Jurkat, Clone E6-1 (cell line): ENCODE measurements around the gene MARK2.
A peak's percentile ranks its signal among the peaks of the same experiment; 100 is the strongest.

Source experiments
- DNase-seq: peaks from one replicate; pipeline ENCODE4 v3.0.0-alpha.2; 2011; ENCODE audit warnings: low read depth, low spot score
- H3K4me3 ChIP-seq: 2 replicates; pipeline ENCODE4 v1.5.1; 2011; ENCODE audit warnings: mild to moderate bottlenecking, low read length, control low read depth, moderate library complexity

Gene MARK2

DNA sequence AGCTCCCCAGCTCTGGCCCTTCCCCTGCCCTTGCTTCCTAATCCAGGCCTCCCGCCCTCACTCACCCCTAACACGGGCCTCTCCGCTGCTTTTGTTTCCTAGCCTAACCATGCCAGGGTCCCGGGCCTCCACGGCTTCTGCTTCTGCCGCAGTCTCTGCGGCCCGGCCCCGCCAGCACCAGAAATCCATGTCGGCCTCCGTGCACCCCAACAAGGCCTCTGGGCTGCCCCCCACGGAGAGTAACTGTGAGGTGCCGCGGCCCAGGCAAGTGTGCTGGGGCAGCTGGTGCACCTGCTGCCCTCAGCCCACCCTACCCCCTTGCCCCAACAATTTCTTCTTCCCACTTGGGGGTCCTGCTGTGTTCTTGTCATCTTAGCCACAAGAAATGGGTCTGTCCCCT, 65.0 kb downstream of the MARK2 start:
- no peak for DNase-seq
- H3K4me3 ChIP-seq: no peak overlapping the region

DNA sequence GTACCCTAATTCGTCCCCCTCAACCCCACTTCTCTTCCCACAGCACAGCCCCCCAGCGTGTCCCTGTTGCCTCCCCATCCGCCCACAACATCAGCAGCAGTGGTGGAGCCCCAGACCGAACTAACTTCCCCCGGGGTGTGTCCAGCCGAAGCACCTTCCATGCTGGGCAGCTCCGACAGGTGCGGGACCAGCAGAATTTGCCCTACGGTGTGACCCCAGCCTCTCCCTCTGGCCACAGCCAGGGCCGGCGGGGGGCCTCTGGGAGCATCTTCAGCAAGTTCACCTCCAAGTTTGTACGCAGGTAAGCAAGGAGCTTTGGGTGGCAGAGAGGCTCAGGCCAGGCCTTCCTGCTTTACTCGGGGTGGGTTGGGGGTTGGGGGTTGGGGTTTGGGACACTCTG, 65.8 kb downstream of the MARK2 start:
- no peak overlapping the region for H3K4me3 ChIP-seq
- no peak for DNase-seq

DNA sequence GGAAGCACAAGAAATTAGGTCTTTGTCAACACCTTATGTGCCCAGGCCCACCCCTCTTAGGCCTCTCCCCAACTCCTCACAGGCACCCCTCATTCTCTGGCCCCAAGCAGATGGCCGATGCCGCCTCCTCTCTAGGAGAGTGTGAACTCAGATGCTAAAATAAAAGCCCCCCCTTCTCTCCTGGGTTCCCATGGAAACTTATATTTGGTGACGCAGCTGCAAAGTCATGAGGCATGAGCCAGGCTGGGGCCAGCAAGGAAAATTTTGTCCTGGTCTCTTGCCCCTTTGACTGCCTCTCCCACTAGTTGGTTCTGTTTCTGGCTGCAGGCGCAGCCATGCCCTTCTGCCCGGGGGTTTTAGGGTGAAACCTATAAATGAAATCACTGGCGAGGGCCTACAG, 66.3 kb downstream of the MARK2 start:
- H3K4me3 ChIP-seq: no peak overlapping the region
- no peak for DNase-seq

DNA sequence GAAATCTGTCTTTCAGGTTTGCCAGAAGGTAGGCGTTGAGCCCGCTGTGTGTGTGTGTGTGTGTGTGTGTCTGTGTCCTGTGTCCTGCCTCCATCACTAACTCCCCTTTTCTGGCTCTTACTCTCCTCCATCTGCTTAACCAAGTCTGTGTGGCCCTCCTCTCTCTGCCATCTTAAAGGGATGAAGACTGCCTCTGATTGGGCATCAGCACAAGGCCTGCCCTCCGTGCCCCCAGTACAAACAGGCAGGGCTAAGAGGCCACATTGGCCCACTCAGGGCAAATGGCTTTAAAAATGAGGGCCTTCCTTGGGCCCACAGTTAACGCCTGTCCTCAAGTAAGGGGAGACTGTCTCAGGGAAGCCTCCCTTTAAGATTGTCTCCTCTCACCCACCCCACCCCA, 67.2 kb downstream of the MARK2 start:
- DNase-seq: no peak
- H3K4me3 ChIP-seq: no peak overlapping the region

DNA sequence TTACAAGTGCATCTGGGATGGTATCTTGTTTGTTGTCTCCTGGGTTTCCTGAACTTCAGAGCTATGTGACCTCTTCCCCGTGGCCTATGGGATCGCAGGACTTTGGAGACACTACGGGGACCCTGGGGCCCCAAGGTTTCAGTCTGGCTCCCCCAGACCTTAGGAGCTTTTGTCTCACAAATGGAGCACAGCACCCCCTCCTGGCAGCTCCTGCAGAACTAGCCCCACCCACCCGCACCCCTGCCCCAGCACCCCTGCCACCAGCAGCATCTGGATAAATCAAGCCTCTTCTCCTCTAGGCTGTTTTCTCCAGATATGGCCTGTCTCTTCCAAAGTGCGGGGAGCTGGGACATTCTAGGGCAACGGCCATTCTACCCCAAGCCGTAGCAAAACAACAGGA, 67.7 kb downstream of the MARK2 start:
- H3K4me3 ChIP-seq: no peak overlapping the region
- DNase-seq: no peak

DNA sequence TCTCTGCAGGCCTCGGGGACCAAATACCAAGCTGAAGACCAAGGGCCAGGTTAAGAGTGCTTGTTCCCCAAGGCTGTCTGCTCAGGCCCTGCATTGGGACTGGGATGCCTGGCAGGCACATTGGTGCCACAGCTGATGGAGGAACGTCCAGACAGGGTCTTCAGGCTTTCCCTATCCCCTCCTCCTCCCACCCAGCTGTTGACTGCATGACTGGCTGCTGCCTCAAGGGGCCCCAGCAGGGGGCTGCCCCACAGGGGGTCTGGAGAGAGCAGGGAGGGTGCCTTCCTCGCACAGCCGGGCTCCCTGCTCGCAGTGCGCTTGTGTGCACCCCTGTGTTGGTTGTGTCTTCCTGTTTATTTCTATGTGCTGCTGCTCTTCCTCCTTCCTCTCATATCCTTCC, 68.2 kb downstream of the MARK2 start:
- H3K4me3 ChIP-seq: no peak overlapping the region
- DNase-seq: no peak

DNA sequence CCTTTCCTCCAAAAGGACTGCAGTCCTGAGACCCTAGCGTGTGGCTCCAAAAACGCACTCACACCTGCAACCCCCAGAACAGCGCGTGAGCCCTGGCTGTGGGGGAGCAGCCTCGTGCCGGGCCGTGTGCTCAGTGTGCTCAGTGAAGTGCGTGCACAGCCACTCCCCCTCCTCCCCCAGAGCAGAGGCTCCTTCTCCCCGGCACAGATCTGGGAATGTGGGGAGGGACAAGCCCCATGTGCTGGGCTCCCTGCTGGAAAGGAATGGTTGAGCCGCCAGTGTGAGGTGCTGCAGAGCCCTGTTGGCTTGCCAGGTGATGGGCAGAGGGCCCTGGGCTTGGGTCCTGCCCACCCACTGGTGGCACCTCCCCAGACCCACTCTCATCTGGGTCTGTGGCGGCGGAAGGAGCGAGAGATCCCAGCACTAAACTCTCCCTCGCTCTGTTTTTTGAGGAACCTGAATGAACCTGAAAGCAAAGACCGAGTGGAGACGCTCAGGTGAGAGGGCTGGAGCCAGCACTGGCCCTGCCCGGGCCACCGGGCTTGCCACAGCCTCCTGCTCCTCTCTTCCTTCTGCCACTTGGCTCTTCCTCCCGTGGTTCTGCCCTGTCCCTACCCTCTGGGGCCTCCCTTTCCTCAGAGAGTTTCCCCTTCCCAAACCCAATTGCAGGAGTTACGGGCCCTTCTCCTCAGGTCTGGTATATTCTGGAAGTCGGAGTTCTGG, 69.1 kb downstream of the MARK2 start:
- DNase-seq: no peak
- H3K4me3 ChIP-seq: no peak overlapping the region

DNA sequence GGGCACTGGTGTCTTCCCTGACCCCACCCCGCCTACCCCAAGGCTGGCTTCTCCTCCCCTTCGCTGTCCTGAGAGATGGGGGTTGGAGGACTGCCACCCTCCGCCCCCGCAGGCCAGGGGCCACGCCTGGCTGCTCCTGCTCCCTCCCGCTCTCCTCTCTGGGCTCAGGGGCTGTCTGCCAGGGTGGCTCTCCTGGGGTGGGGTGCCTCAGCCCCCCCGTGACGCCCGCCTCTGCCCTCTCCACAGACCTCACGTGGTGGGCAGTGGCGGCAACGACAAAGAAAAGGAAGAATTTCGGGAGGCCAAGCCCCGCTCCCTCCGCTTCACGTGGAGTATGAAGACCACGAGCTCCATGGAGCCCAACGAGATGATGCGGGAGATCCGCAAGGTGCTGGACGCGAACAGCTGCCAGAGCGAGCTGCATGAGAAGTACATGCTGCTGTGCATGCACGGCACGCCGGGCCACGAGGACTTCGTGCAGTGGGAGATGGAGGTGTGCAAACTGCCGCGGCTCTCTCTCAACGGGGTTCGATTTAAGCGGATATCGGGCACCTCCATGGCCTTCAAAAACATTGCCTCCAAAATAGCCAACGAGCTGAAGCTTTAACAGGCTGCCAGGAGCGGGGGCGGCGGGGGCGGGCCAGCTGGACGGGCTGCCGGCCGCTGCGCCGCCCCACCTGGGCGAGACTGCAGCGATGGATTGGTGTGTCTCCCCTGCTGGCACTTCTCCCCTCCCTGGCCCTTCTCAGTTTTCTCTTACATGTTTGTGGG, 69.9 kb downstream of the MARK2 start:
- no peak for DNase-seq
- no peak overlapping the region for H3K4me3 ChIP-seq

DNA sequence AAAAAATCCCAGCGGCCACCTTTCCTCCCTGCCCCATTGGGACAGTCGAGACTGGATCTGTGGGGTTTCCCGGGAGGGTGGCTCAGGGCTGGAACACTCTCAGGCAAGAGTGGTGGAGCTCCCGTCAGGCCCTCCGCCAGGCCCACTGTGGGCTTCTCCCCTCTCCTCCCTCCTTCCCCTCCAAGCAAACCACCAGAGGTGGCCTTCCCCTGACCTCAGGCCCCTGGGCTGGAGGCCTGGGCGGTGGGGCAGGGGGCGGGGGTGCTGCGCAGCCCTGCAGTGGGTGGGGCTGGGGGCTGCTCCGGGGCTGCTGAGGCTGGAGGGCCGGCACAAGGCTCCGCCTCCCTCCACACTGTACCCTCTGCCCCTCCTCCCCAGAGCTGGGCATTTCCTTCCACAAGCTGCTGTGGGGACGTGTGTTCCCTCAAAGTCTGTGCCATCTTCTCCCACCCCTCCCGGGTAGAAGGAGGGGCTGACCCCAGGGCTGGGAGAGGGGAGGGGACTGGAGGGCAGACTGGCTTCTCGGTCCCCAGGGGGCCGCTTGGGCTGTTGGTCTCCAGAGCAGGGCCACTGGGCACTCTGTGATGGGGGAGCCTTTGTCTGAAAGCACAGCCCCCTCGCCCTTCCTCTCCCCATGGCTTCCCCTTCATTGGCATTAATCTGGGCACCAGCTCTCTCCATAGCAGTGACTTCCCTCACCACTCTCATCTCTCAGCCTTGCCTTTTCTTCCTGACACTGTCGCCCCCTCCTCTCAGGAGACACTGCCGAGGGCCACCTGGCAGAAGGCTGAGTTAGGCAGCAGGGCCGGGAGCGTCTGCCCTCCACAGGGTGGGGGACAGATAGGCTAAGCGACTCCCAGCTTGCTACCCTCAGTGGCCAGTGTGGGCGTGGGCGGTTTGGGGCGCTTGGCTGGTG, 70.9 kb downstream of the MARK2 start:
- DNase-seq: no peak
- H3K4me3 ChIP-seq: no peak overlapping the region

DNA sequence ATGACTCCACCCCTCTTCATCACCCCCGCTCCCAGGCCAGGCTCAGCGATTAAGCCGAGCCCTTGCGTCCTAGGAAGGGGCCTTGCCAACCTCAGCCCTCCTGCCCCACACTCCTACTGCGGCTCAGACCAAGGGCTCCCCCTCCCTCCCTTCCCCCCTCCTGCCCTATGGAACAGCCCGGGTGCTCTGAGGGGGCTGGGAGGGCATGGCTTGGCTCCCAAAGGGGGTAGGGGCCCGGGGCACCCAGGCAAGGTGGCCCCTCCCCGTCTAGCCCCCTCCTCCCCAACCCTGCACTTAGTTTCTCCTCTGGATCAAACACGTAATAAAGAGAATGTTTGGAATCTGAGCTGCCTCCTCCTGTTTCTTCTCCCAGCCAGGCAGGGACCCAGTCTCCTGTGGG, 71.8 kb downstream of the MARK2 start:
- no peak for DNase-seq
- H3K4me3 ChIP-seq: no peak overlapping the region

DNA sequence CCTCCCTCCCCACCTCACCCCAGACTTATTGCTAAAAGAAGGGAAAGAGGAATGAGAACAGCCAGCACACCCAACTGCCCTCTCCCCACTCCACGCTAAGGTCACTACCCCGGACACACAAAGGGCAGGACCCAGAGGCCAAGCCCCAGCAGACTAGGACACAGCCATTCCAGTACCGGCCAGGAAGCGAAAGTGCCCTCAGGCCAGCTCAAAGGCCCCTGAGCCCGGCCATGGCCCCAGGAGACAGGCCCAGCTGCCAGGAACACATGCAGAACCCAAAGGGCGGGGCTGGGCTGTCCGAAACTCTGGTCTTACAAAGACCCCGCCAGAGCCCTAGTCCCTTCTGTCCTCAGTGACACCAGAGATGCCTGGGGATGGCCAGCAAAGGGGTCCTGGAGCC, 72.5 kb downstream of the MARK2 start:
- no peak overlapping the region for H3K4me3 ChIP-seq
- no peak for DNase-seq

DNA sequence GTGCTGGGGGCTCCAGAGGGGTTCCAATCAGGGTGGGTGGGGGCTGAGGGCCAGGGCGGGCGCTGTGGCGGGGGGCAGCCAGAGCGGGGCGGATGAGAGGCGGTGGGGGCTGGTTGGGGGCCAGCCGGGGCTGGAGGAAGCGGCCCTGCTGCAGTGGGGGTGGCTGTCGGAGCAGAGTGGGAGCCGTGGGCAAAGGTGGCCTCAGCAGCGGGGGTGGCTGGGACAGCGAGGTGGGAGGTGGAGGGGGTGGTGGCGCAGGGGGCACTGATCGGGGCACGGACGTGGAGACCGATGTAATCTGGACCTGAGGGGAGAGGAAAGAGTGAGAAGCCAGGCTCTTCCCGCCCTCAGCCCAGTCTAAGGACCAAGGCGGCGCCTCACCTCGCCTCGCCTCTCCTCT, 73.0 kb downstream of the MARK2 start:
- H3K4me3 ChIP-seq: no peak overlapping the region
- DNase-seq: no peak

DNA sequence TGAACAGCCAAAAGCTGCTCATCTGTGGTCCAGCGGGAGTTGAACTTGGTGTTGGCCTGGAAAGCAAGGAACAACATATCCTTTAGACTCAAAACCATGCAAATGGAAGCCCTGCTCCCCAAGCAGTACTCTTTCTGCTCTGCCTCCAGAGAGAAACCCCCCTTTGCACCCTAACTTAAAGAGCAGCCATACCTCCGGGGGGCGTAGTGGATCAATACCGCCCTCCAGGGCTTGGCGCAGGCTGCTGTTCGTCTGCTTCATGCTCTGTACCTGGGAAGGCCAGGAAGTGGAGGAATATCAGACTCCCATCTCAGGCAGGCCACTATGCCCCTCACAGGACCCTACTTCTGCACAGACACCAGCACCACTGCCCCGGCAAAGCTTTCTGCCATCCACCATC, 73.8 kb downstream of the MARK2 start:
- no peak for DNase-seq
- H3K4me3 ChIP-seq: no peak overlapping the region

DNA sequence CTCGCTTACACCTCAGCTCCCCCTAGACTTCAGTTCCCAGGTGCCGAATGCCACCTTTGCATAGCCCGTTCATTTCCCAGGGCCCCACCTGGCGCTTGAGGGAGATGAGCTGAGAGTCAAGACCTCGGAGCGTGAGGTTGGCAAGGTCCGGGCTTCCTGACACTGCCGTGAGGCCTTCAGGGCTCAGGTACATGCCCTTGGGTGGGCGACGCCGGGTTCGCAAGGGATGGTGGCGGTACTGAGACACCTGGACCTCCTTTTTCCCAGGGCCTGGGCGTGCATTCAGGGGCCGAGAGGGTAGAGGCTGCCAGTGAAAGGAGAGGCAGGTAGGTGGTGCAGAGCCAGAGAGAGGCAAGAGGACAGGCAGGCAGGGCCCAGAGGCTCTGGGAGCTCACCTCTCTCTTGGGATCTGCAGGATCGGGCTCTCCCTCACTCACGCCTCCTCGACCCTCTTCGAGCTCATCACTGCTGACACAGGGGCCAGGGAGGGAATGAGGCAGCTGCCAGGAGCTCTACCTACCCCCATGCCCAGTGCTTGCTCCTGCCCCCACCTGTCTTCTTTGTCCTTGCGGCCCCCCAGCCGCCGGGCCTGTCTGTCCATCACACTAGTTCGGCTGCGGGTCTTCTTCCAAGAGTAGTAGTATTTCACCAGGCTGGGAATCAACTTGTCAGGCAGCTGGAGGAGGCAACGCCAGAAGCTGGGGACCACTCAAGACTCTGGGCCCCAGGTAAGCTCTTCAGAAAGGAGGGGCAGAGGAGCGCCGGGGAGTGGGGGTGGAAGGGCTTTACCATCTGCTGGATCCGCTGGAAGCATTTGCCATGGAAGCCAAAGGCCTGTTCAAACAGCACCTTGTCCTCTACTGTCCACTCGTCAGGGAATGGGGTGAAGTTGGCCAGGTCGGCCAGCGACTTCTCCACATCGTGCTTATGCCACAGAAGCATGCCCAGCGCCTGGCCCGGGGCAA, 75.2 kb downstream of the MARK2 start:
- no peak overlapping the region for H3K4me3 ChIP-seq
- no peak for DNase-seq

DNA sequence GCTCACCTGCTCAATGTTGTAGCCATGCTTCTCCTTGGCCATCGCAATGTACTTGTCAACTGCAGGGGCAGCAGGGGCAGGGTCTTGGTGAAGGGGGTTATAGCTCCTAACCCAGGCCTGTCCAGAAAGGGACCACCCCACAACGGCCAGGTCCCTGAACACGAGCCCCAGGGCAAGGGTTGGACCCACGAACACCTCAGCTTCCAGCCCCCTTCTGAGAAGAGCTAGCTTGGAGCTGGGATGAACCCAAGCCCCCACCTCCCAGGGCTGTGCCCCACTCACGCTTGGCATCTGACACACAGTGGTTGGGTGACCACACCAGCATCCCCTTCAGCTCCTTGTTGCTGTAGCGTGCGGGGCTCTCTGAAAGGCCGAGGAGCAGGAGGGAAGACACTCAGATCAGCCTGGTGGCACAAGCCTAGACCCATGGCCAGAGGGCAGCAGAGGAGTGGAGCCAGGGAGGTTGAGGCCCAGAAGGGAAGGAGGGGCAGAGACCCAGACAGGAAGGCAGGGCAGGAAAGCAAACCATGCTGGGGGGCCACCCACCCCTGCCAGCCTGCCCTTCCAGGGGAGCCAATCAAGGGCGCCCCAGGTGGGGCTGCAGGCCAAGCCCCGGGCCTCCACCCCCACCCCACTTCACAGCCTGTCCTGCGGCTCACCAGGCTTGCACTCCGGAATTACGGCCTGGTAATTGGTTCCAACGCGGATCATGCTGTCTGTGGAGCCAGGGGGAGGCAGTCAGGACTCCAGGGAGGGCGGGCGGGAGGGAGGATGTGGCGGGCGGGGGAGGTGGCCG, 76.2 kb downstream of the MARK2 start:
- H3K4me3 ChIP-seq: no peak overlapping the region
- no peak for DNase-seq

DNA sequence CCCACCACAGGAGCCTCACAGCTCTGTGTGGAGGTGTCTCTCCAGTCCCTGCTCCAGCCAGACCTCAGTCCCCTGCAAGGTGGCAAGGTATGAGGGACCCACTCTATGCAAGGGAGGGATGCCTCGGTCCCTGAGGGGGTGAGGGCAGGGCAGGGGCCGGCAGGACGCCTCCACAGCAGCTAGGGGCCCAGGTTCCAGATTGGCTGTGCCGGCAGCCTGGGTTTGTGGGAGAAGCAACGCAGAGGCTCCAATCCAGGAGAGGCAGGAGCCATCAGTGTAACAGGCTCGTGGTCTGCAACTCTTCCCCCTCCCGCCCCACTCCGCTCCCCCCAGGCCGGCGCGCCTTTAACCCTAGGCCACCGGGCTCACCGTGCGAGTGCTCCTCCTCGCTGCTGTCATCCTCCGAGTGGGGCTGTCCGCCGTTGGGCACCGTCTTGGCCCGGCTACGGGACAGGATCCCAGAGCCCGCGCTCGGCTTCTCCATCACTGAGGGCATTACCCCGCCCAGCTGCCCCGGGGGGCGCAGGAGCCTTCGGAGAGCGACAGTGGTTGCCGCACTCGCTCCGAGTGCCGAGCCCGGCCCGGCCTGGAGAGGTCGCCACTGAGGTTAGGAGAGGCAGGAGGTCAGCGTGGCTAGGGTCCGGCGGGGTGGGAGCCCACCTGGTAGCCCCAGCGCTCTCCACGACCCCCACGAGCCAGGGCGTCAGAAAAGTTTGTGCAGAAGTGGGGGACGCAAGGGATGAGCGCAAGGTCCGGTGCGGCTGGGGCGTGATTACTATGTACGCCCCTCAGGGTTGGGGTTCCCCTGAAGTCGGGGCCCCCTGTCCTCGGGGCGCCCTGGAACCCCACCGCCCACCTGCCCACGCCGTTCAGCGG, 77.3 kb downstream of the MARK2 start:
- DNase-seq: no peak
- H3K4me3 ChIP-seq: peak overlapping the region; percentile 59
